Colonic mucosa (tissue), 4 donors: Measurements from ENCODE around the gene ZNF787. TPM values are rescaled to one million over a fixed set of nuclear protein-coding genes. Genes with fewer than 3 reads are reported as not detected.

Source experiments
- DNase-seq: peaks from one replicate; pipeline ENCODE4 v3.0.0-alpha.2; 2020
- H3K27ac ChIP-seq: fragments of 200-600 bp; one replicate; pipeline ENCODE4 v1.8.0; 2021
- H3K27me3 ChIP-seq: fragments of 200-600 bp; one replicate; pipeline ENCODE4 v1.8.0; 2021
- H3K36me3 ChIP-seq: fragments of 200-600 bp; one replicate; pipeline ENCODE4 v1.8.0; 2021
- H3K4me1 ChIP-seq: fragments of 200-600 bp; one replicate; pipeline ENCODE4 v1.8.0; 2021; ENCODE audit warnings: mild to moderate bottlenecking
- H3K4me3 ChIP-seq: fragments of 200-600 bp; one replicate; pipeline ENCODE4 v1.8.0; 2021
- H3K9ac ChIP-seq, 2 donors: one replicate each; pipeline ENCODE4 v1.7.0; 2013; ENCODE audit warnings: control low read depth in 2 of 2, low read depth in 2 of 2, low read length in 2 of 2
- H3K9me3 ChIP-seq: fragments of 200-600 bp; one replicate; pipeline ENCODE4 v1.8.0; 2021
- intact Hi-C: fragments of 100-400 bp; cut with DNase I; formaldehyde crosslinking; loops from one replicate; pipeline ENCODE4 v1.14.1; 2022
- total RNA-seq, 2 donors: library from RNA; stranded (reverse); fragmentation: NEBNext Ultra II Directional in 1 of 2; extraction: Animal tissue kit (Norgen Biotek cat#: 25700) in 1 of 2; gene quantifications; one replicate each; pipeline ENCODE4 v1.2.1, GENCODE V29; 2021
- TF ChIP-seq, protein P1 (sequence below): fragments of 200-600 bp; IDR thresholded peaks from one replicate; pipeline ENCODE4 v1.8.0; 2022; ENCODE audit warnings: antibody characterized with exemption, mild to moderate bottlenecking
- donor health status: healthy.
- donor health status: DM: no; HTN: no; CAD: no.
- donor health status: DM: no; HTN: no; CAD: no.

Gene ZNF787
- total RNA-seq, 2 donors from 2014 or later, result 52.1 to 69.2 TPM

DNA sequence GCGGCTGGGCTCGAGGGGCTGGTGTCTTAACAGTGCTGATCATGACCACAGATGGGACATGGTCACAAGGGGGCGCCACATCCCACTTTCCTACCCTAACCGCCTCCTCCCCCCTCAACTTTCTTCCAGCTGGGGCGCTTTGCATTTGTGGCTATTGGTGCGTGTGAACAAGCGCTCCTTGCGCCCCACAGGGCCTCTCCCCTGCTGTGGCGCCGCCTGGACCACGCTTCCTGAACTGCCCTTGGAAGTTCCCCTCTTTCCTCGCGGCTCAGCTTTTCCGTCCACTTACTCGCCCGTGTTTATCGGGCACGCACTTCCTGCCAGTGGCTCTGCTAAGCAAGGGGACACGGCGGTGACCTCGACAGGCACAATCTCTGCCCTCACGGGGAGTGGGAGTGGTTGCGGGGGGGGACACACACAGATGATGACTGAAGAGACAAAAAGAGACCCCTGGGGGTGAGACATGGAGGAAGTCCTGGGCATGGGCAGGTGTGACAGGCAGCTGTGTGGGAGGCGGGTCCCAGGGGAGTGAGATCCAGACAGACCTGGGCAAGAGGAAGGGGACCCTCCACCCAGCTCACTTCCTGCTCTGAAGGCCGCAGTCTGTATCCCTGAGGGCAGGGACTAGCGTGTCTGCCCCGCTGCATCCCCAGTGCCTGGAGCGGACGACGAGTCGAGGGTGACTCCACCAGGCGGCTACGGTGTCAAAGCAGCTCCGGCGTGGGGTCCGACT is 40.3 kb downstream of the ZNF787 start:
- Histone ChIP-seq H3K27me3 (no peaks in the 10 kb centered on the region), H3K27ac (no peak overlapping the region), H3K4me3 (peak overlapping the region; percentile 34), H3K36me3 (no peaks in the 10 kb centered on the region), H3K9ac (peak overlapping the region; percentile 54 to 55), H3K4me1 (peaks cover 7% of the 10 kb centered on the region), H3K9me3 (no peaks in the 10 kb centered on the region)
- intact Hi-C loops, result no loop called here
- TF ChIP-seq, protein P1, sequence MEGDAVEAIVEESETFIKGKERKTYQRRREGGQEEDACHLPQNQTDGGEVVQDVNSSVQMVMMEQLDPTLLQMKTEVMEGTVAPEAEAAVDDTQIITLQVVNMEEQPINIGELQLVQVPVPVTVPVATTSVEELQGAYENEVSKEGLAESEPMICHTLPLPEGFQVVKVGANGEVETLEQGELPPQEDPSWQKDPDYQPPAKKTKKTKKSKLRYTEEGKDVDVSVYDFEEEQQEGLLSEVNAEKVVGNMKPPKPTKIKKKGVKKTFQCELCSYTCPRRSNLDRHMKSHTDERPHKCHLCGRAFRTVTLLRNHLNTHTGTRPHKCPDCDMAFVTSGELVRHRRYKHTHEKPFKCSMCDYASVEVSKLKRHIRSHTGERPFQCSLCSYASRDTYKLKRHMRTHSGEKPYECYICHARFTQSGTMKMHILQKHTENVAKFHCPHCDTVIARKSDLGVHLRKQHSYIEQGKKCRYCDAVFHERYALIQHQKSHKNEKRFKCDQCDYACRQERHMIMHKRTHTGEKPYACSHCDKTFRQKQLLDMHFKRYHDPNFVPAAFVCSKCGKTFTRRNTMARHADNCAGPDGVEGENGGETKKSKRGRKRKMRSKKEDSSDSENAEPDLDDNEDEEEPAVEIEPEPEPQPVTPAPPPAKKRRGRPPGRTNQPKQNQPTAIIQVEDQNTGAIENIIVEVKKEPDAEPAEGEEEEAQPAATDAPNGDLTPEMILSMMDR, result peak; percentile 42
- peak; percentile 82 for DNase-seq

DNA sequence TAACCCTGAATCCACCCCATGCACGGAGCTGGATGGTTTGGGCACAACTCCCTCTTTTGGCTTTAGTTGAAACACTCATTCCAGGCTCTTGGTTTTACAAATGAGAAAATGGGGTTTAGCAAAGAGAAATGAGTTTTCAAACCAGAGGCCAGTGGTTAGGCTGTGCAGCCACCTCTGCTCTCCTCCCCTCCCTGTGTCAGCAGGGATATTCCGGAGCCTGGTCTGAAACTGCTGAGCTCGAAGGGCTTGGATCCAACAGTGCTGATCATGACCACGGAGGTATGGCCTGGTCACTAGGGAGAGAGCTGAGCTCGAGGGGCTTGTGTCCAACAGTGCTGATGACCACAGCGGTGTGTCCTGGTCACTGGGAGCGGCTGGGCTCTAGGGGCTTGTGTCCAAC is 41.5 kb downstream of the ZNF787 start:
- no peak for DNase-seq
- Histone ChIP-seq H3K36me3 (no peaks in the 10 kb centered on the region), H3K4me1 (peaks cover 7% of the 10 kb centered on the region), H3K27ac (no peak overlapping the region), H3K4me3 (no peak overlapping the region), H3K27me3 (no peaks in the 10 kb centered on the region), H3K9ac (no peak overlapping the region), H3K9me3 (no peaks in the 10 kb centered on the region)
- TF ChIP-seq, protein P1, result no peak
- intact Hi-C loops, result loop anchor here (5.0 kb wide), 1 partner anchor 173 kb away; no protein-coding TSS in a partner anchor

DNA sequence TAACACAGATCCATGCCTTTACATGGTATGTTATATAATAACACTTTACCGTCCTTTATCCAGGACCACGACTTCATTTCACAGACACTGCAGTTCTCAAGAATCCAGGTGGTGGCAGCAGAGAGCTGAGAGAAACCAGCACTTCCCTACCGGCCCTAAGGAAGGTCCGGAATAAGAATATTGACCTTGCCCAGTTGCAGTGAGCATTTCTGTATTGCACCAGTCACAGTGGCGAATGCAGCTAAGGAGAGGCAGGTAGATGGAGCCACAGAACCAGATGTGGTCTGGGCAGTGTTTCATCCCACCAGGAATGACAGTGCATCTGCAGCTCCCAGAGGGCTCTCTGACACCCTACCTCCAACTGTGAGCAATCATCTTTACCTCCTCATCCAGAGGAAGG is 44.6 kb downstream of the ZNF787 start:
- H3K36me3 ChIP-seq, result no peaks in the 10 kb centered on the region
- TF ChIP-seq, protein P1, result peak; percentile 79
- no peaks in the 10 kb centered on the region for H3K27me3 ChIP-seq
- no peak overlapping the region for H3K9ac ChIP-seq
- peaks cover 7% of the 10 kb centered on the region for H3K4me1 ChIP-seq
- H3K9me3 ChIP-seq, result no peaks in the 10 kb centered on the region
- H3K4me3 ChIP-seq, result no peak overlapping the region
- H3K27ac ChIP-seq, result no peak overlapping the region
- intact Hi-C loops, result loop anchor here (2.0 to 5.0 kb wide), 2 partner anchors 96 to 176 kb away; no protein-coding TSS in a partner anchor
- peak; percentile 68 for DNase-seq

DNA sequence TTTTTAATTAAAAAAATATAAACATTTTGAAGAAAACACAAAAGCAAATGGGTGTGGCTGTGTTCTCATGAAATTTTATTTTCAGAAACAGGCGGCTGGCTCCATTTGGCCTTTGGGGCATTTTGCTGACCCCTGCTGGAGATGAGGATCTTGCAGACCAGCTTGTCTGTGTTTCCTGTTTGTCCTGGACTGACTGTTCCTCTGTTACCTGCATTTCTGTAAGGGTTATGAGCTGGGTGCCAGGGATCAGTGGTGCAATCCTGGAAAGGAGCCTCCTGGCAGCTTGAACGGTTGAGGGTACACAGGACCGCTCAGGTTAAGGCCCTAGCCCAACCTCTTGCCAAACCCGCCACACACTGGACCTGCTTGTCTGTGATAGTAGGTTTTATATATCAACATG is 49.9 kb downstream of the ZNF787 start:
- Histone ChIP-seq H3K4me3 (no peak overlapping the region), H3K9ac (no peak overlapping the region), H3K9me3 (no peaks in the 10 kb centered on the region), H3K27me3 (no peaks in the 10 kb centered on the region), H3K4me1 (no peaks in the 10 kb centered on the region), H3K36me3 (no peaks in the 10 kb centered on the region), H3K27ac (no peak overlapping the region)
- TF ChIP-seq, protein P1, result no peak
- intact Hi-C loops, result no loop called here
- no peak for DNase-seq

DNA sequence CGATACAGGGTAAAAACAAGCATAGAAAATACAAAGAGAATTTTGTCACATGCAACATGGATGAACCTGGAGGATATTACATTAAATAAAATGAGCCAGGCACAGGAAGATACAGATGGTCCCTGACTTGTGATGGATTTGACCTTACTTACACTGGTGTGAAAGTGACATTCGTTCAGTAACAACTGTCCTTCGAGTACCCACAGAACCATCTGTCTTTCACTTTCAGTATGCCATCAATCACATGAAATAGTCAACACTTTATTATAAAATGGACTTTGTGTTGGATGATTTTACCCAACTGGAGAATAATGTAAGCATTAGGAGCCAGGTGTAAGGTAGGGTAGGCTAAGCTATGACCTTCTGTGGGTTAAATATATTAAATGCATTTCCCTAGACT is 51.5 kb downstream of the ZNF787 start:
- Histone ChIP-seq H3K4me3 (no peak overlapping the region), H3K4me1 (no peaks in the 10 kb centered on the region), H3K9ac (no peak overlapping the region), H3K9me3 (no peaks in the 10 kb centered on the region), H3K27me3 (no peaks in the 10 kb centered on the region), H3K36me3 (no peaks in the 10 kb centered on the region), H3K27ac (no peak overlapping the region)
- TF ChIP-seq, protein P1, result no peak
- intact Hi-C loops, result loop anchor here (5.0 kb wide), 2 partner anchors 263 to 283 kb away; no protein-coding TSS in a partner anchor
- no peak for DNase-seq
